GM10847 (cell line): ENCODE measurements around the gene GSTO2.

ENCODE experiments used
- POLR2A ChIP-seq: IDR thresholded peaks from 2 replicates; pipeline ENCODE4 v1.6.1; 2011; ENCODE audit not compliant: insufficient read length; ENCODE audit errors: extremely low read depth

The GSTO2 gene

DNA sequence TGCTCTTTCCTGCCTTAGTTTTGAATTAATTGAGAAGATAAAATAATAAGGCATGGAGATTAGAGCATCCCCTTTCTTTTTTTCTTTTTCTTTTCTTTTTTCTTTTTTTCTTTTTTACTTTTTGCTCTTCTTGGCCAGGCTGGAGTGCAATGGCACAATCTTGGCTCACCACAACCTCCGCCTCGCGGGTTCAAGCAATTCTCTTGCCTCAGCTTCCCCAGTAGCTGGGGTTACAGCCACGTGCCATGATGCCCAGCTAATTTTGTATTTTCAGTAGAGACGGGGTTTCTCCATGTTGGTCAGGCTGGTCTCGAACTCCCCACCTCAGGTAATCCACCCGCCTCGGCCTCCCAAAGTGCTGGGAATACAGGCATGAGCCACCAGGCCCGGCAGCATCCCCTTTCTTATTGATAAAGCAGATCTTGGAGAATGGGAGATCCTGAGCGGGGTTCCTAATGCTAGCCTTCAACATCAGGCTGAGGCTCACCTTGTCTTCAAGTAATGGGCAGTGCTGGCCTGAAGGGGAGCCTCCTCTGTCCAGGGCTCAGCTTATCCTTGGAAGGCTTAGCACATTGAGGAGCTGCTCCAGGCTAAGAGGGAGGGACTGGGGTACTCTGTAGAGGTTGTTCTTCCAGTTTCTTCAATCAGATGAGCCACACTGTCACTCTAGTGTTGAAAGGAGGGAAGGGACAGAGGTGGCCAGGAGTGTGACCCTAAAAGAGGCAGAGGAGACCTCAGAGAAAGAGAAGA is 27.9 kb downstream of the GSTO2 start:
- TF ChIP-seq POLR2A: no peak

DNA sequence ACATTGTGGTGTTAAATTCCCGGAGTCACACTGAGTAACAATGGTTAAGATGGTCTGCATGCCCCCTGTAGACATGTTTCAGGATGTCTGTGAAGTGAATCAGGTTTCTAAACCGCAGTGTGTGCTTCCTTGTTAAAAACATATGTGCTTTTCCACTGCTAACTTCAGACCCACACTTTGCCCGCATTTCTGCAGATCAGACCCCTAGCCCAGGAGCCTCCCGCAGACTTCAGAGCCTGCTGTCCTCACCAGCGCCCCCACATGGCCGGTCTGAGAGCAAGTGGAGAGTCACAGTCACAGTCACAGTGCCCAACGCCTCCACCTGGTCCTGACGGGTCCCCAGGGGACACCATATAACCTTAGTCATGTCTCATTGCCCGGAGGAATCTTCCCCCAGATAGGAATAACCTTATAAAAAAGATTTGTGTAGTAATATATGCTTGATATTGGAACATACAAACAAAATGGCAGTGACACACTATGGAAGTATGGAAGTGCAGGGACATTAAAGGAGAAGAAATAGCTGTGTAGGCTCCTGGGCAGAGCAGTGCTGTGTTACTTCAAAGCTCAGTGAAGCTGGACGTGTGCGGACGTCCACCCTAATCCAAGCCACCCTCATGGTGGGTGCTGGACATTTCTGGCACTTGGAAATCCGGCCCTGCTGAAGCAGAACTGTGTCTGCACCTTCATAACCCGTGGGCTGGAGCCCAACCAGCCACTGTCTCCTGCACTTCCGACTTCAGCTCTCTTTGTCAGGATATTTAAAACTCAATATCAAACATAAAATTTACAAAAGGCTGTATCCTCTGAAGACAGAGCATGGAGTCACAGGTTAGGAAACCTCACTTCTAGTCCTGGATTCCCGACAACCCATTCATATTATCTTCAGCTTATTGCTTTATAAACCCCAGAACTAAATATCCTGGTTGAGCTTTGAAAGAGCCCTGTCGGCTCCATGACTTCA is 29.0 kb downstream of the GSTO2 start:
- no peak for TF ChIP-seq POLR2A

GRCh38 chr10:104299031-104299904 is 30.3 kb downstream of the GSTO2 start:
- no peak for TF ChIP-seq POLR2A

DNA sequence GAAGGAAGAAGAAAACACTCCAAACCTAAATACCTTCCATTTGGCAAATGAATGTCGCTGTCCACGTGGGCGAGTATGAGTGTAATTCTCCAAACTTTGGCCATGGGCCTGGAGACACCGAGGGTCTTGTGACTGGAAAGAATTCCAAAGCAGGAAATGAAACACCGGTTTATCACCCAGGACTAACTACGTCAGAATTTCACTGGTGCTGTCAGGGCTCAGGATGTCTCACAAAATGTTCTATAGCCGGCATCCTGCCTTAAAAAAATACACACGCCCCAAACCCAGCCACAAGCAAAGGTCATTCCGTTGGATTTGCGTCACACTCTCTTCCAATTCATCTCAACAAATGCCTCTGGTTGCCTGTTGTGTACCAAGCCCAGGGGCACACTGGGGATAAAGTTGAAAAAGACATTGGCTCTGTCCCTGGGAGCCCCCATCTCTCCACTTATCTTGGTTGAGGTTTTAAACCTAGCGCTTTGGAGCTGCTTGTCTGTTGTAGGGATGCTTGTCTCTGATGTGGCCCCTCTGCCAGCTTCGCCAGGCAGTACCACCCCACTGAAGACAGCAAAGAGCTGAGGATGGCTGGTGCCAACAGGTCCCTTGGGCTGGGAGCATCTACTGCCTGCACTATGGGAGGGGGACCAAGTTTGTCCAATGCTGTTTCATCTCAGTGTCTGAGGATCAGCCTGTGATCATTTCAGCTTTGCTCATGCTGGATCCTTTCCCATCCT is 31.2 kb downstream of the GSTO2 start:
- no peak for TF ChIP-seq POLR2A

GRCh38 chr10:104300736-104301292 is 31.8 kb downstream of the GSTO2 start:
- TF ChIP-seq POLR2A: no peak

- TF ChIP-seq POLR2A: no peak
Measured at GRCh38 chr10:104301907-104302690, 33.1 kb downstream of the GSTO2 start.

- no peak for TF ChIP-seq POLR2A
Measured at GRCh38 chr10:104303594-104304355, 34.8 kb downstream of the GSTO2 start.

DNA sequence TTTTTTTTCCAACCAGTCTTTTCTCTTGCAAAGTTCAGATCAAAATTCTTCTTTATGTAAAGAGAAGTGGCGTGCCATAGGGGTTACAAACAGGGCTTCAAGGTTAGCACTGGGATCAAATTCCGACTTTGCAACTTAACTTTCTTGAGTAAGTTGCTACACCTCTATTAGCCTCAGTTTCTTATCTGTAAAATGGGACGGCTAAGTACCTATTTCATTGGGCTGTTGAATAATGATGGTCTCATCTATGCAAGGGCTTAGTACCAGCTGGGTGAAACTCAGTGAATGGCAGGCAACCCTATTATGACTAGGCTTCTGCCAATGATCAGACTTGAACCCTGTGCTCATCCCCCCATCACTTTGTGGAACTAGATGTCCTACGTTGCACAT is 35.4 kb downstream of the GSTO2 start:
- no peak for TF ChIP-seq POLR2A

- no peak for TF ChIP-seq POLR2A
Measured at GRCh38 chr10:104304927-104305326, 35.9 kb downstream of the GSTO2 start.

- TF ChIP-seq POLR2A: no peak
Measured at GRCh38 chr10:104306897-104307296, 37.9 kb downstream of the GSTO2 start.

- no peak for TF ChIP-seq POLR2A
Measured at GRCh38 chr10:104307576-104308438, 38.8 kb downstream of the GSTO2 start.

GRCh38 chr10:104308439-104308903 is 39.5 kb downstream of the GSTO2 start:
- TF ChIP-seq POLR2A: no peak
